Mucosa of descending colon (tissue), 3 donors: ENCODE measurements around the gene ACVRL1. TPM values are rescaled to one million over a fixed set of nuclear protein-coding genes. Genes with fewer than 3 reads are reported as not detected.

ENCODE experiments used
- ATAC-seq: fragments of 200-7000 bp; cut with Tn5 transposase; one replicate; pipeline ENCODE4 v1.9.1; 2020; ENCODE audit warnings: mild to moderate bottlenecking, moderate library complexity
- DNase-seq, 3 donors: peaks; one replicate each; pipeline ENCODE4 v3.0.0-alpha.2; 2020
- H3K36me3 ChIP-seq: fragments of 200-600 bp; one replicate; pipeline ENCODE4 v1.8.0; 2021; ENCODE audit warnings: low read depth, mild to moderate bottlenecking
- H3K4me1 ChIP-seq: fragments of 200-600 bp; one replicate; pipeline ENCODE4 v1.8.0; 2021; ENCODE audit warnings: low read depth, mild to moderate bottlenecking
- H3K4me3 ChIP-seq: fragments of 200-600 bp; one replicate; pipeline ENCODE4 v1.8.0; 2021; ENCODE audit warnings: mild to moderate bottlenecking
- H3K9me3 ChIP-seq: fragments of 200-600 bp; one replicate; pipeline ENCODE4 v1.8.0; 2021; ENCODE audit warnings: mild to moderate bottlenecking
- CTCF ChIP-seq: fragments of 200-600 bp; IDR thresholded peaks from one replicate; pipeline ENCODE4 v1.8.0; 2022; ENCODE audit warnings: antibody characterized with exemption, mild to moderate bottlenecking
- intact Hi-C, 2 donors: fragments of 100-400 bp; cut with DNase I in 1 of 2; cut with micrococcal nuclease in 1 of 2; formaldehyde crosslinking; loops; one replicate each; pipeline versions ENCODE4 v1.11.0 to v1.11.1; 2022; cut with DNase I, micrococcal nuclease
- total RNA-seq, 3 donors: library from RNA; stranded (reverse); fragmentation: NEBNext Ultra II Directional in 2 of 3; extraction: Animal tissue kit (Norgen Biotek cat#: 25700) in 2 of 3; gene quantifications; one replicate each; pipeline versions ENCODE4 v1.2.1 to v1.2.4, GENCODE V29; 2021 to 2023
- donor health status: DM: no; HTN: no; CAD: no; lungs with moderate emphysema.
- donor health status: DM: no; HTN: no; CAD: no.
- donor health status: DM: no; HTN: yes; CAD: no.

Gene ACVRL1
- total RNA-seq, 3 donors from 2014 or later, result 132 to 261 (median 247) TPM

GRCh38 chr12:51888316-51889215 lies 18.7 kb upstream of the ACVRL1 start:
- no peak for TF ChIP-seq CTCF
- DNase-seq, result peak in 1 of 3 donors; percentile 23
- Histone ChIP-seq H3K9me3 (no peaks in the 10 kb centered on the region), H3K4me1 (peaks cover 3% of the 10 kb centered on the region), H3K36me3 (no peaks in the 10 kb centered on the region), H3K4me3 (no peak overlapping the region)
- no peak for ATAC-seq
- intact Hi-C loops, result no loop called here

- ATAC-seq (no peak), DNase-seq (peak in 1 of 3 donors; percentile 21)
- intact Hi-C loops, result loop anchor here in 1 of 2 donors (10.0 kb wide), 1 partner anchor 85 kb away; no protein-coding TSS in a partner anchor
- H3K9me3 ChIP-seq, result no peaks in the 10 kb centered on the region
- no peak for TF ChIP-seq CTCF
- H3K4me1 ChIP-seq, result peaks cover 6% of the 10 kb centered on the region
- H3K4me3 ChIP-seq, result no peak overlapping the region
- H3K36me3 ChIP-seq, result no peaks in the 10 kb centered on the region
Observed at GRCh38 chr12:51889216-51890132, 17.8 kb upstream of the ACVRL1 start.

GRCh38 chr12:51890133-51890464 lies 17.2 kb upstream of the ACVRL1 start:
- no peak for ATAC-seq
- no peak for DNase-seq
- Histone ChIP-seq H3K4me1 (peaks cover 11% of the 10 kb centered on the region), H3K9me3 (no peaks in the 10 kb centered on the region), H3K4me3 (no peak overlapping the region), H3K36me3 (no peaks in the 10 kb centered on the region)
- TF ChIP-seq CTCF, result no peak
- intact Hi-C loops, result loop anchor here in 1 of 2 donors (10.0 kb wide), 1 partner anchor 85 kb away; no protein-coding TSS in a partner anchor

- no peak for ATAC-seq
- intact Hi-C loops, result loop anchor here in 1 of 2 donors (10.0 kb wide), 1 partner anchor 84 kb away; no protein-coding TSS in a partner anchor
- H3K4me1 ChIP-seq, result peaks cover 11% of the 10 kb centered on the region
- peak in 1 of 3 donors; percentile 21 for DNase-seq
- H3K9me3 ChIP-seq, result no peaks in the 10 kb centered on the region
- H3K4me3 ChIP-seq, result no peak overlapping the region
- TF ChIP-seq CTCF, result no peak
- H3K36me3 ChIP-seq, result no peaks in the 10 kb centered on the region
Observed at GRCh38 chr12:51890511-51891171, 16.7 kb upstream of the ACVRL1 start.

- Histone ChIP-seq H3K4me1 (peaks cover 9% of the 10 kb centered on the region), H3K4me3 (no peak overlapping the region), H3K9me3 (no peaks in the 10 kb centered on the region), H3K36me3 (no peaks in the 10 kb centered on the region)
- no peak for TF ChIP-seq CTCF
- ATAC-seq (no peak), DNase-seq (no peak)
- intact Hi-C loops, result loop anchor here in 1 of 2 donors (10.0 kb wide), 1 partner anchor 83 kb away; no protein-coding TSS in a partner anchor
Observed at GRCh38 chr12:51891843-51892242, 15.5 kb upstream of the ACVRL1 start.
